Mesenchymal stem cell (in vitro differentiated cells and primary cell): ENCODE measurements around the gene TNPO3.

Source experiments
- DNase-seq: peaks from one replicate; pipeline ENCODE4 v3.0.0-alpha.2; 2013
- H2AFZ ChIP-seq: one replicate; pipeline ENCODE4 v1.6.1; 2013; ENCODE audit warnings: low read depth, mild to moderate bottlenecking, control low read depth, inconsistent platforms, low read length, moderate library complexity
- H2AK5ac ChIP-seq: 2 replicates; pipeline ENCODE4 v1.6.1; 2013; ENCODE audit warnings: low read length, moderate library complexity, mild to moderate bottlenecking, inconsistent platforms; ENCODE audit not compliant: severe bottlenecking
- H2BK120ac ChIP-seq: one replicate; pipeline ENCODE4 v1.6.1; 2013; ENCODE audit warnings: low read depth, mild to moderate bottlenecking, inconsistent platforms, low read length, moderate library complexity
- H2BK12ac ChIP-seq, 2 experiments: one replicate each; pipeline ENCODE4 v1.6.1; 2013; ENCODE audit warnings: inconsistent platforms in 2 of 2, low read length in 2 of 2, mild to moderate bottlenecking in 2 of 2, moderate library complexity in 2 of 2, control low read depth in 1 of 2
- H2BK15ac ChIP-seq: one replicate; pipeline ENCODE4 v1.6.1; 2013; ENCODE audit warnings: mild to moderate bottlenecking, low read depth, inconsistent platforms; ENCODE audit not compliant: poor library complexity, severe bottlenecking
- H2BK5ac ChIP-seq: 2 replicates; pipeline ENCODE4 v1.6.1; 2013; ENCODE audit warnings: low read depth, mild to moderate bottlenecking, low read length, control low read depth, inconsistent platforms; ENCODE audit not compliant: poor library complexity, severe bottlenecking
- H3K14ac ChIP-seq, 2 experiments: one replicate each; pipeline ENCODE4 v1.6.1; 2013; ENCODE audit warnings: inconsistent platforms in 2 of 2, low read length in 2 of 2, control low read depth in 1 of 2, mild to moderate bottlenecking in 1 of 2, moderate library complexity in 1 of 2
- H3K18ac ChIP-seq, 2 experiments: one replicate each; pipeline ENCODE4 v1.6.1; 2013; ENCODE audit warnings: inconsistent platforms in 2 of 2, low read length in 2 of 2, control low read depth in 1 of 2, low read depth in 1 of 2, mild to moderate bottlenecking in 1 of 2
- H3K23ac ChIP-seq, 2 experiments: one replicate each; pipeline ENCODE4 v1.6.1; 2013; ENCODE audit warnings: inconsistent platforms in 2 of 2, low read length in 2 of 2, mild to moderate bottlenecking in 2 of 2, moderate library complexity in 2 of 2, control low read depth in 1 of 2
- H3K27ac ChIP-seq: 2 replicates; pipeline ENCODE4 v1.5.1; 2013; ENCODE audit warnings: mild to moderate bottlenecking, moderate library complexity, low read length, control low read depth, inconsistent platforms; ENCODE audit not compliant: poor library complexity, severe bottlenecking
- H3K27me3 ChIP-seq, 2 experiments: 2 replicates each; pipeline versions ENCODE4 v1.6.1 to v1.7.0; 2013; ENCODE audit warnings: low read length in 2 of 2, mild to moderate bottlenecking in 2 of 2, moderate library complexity in 2 of 2, control low read depth in 1 of 2, inconsistent platforms in 1 of 2; ENCODE audit not compliant: control insufficient read depth in 1 of 2, insufficient read depth in 1 of 2
- H3K36me3 ChIP-seq, 2 experiments: 2 replicates each; pipeline versions ENCODE4 v1.6.1 to v1.7.0; 2013; ENCODE audit warnings: low read length in 2 of 2, control low read depth in 1 of 2, inconsistent platforms in 1 of 2, low read depth in 1 of 2, mild to moderate bottlenecking in 1 of 2; ENCODE audit not compliant: insufficient read depth in 2 of 2, control insufficient read depth in 1 of 2
- H3K4ac ChIP-seq, 2 experiments: one replicate each; pipeline ENCODE4 v1.6.1; 2013; ENCODE audit warnings: inconsistent platforms in 2 of 2, low read length in 2 of 2, mild to moderate bottlenecking in 2 of 2, moderate library complexity in 2 of 2, control low read depth in 1 of 2, low read depth in 1 of 2
- H3K4me1 ChIP-seq: 2 replicates; pipeline ENCODE4 v1.6.1; 2013; ENCODE audit warnings: low read depth, low read length, control low read depth; ENCODE audit not compliant: control insufficient read depth, insufficient read depth
- H3K4me2 ChIP-seq: 2 replicates; pipeline ENCODE4 v1.6.1; 2013; ENCODE audit warnings: low read length, mild to moderate bottlenecking, inconsistent platforms; ENCODE audit not compliant: poor library complexity, severe bottlenecking
- H3K4me3 ChIP-seq, 2 experiments: 2 replicates each; pipeline versions ENCODE4 v1.5.1 to v1.7.0; 2013; ENCODE audit warnings: low read length in 2 of 2, mild to moderate bottlenecking in 2 of 2, control low read depth in 1 of 2, low read depth in 1 of 2; ENCODE audit not compliant: insufficient read depth in 1 of 2
- H3K79me1 ChIP-seq: replicated peaks from 2 replicates; pipeline ENCODE4 v1.6.1; 2013; ENCODE audit warnings: mild to moderate bottlenecking, control low read depth, low read length, inconsistent platforms; ENCODE audit not compliant: poor library complexity, severe bottlenecking
- H3K9ac ChIP-seq: 2 replicates; pipeline ENCODE4 v1.7.0; 2013; ENCODE audit warnings: mild to moderate bottlenecking, low read length, moderate library complexity
- H3K9me3 ChIP-seq: 2 replicates; pipeline ENCODE4 v1.7.0; 2013; ENCODE audit warnings: mild to moderate bottlenecking, low read length; ENCODE audit not compliant: control insufficient read depth
- H4K8ac ChIP-seq: one replicate; pipeline ENCODE4 v1.6.1; 2013; ENCODE audit warnings: inconsistent platforms, mild to moderate bottlenecking, low read length, moderate library complexity
- H4K91ac ChIP-seq: one replicate; pipeline ENCODE4 v1.6.1; 2013; ENCODE audit warnings: mild to moderate bottlenecking, low read length, inconsistent platforms
- whole genome bisulfite sequencing: methylation state at CpG from one replicate; pipeline ENCODE4 v1.1.7; 2013; ENCODE audit warnings: mixed read lengths; 5-methylcytosine and 5-hydroxymethylcytosine counted together

The TNPO3 gene

DNA sequence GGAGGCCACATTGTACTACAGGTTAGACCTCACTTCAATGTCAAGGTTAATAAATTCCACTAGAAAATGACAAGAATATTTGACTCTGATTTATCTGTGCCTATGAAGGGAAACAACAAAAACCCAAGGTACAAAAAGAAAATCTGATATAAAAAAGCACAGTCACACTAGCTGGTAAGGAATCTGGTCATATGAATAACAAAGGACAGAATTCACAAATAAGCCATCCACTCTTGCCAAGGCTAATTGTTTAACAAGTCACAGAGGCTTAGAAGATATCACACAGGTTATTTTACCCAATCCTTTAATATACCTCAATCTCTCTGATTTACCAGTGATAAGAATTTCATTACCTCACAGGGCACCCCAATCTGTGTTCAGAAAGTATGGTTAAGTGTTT, 69.3 kb downstream of the TNPO3 start:
- H3K18ac ChIP-seq, result no peak overlapping the region
- no peak overlapping the region for H4K8ac ChIP-seq
- H3K4me2 ChIP-seq, result no peak overlapping the region
- no peak overlapping the region for H3K4ac ChIP-seq
- H2BK12ac ChIP-seq, result no peak overlapping the region
- H4K91ac ChIP-seq, result no peak overlapping the region
- H3K9me3 ChIP-seq, result no peaks in the 10 kb centered on the region
- peaks cover 9% of the 10 kb centered on the region for H3K79me1 ChIP-seq
- H3K27ac ChIP-seq, result no peak overlapping the region
- no peak overlapping the region for H2BK15ac ChIP-seq
- no peak overlapping the region for H3K9ac ChIP-seq
- no peaks in the 10 kb centered on the region for H3K4me1 ChIP-seq
- no peaks in the 10 kb centered on the region for H3K27me3 ChIP-seq
- H3K14ac ChIP-seq, result no peak overlapping the region
- H3K36me3 ChIP-seq, result peaks cover 13 to 96% of the 10 kb centered on the region in 2 experiments
- H2BK5ac ChIP-seq, result no peak overlapping the region
- H2AK5ac ChIP-seq, result no peak overlapping the region
- DNase-seq, result no peak
- H3K4me3 ChIP-seq, result no peak overlapping the region
- H2BK120ac ChIP-seq, result no peak overlapping the region
- no peak overlapping the region for H3K23ac ChIP-seq
- no peak overlapping the region for H2AFZ ChIP-seq

DNA sequence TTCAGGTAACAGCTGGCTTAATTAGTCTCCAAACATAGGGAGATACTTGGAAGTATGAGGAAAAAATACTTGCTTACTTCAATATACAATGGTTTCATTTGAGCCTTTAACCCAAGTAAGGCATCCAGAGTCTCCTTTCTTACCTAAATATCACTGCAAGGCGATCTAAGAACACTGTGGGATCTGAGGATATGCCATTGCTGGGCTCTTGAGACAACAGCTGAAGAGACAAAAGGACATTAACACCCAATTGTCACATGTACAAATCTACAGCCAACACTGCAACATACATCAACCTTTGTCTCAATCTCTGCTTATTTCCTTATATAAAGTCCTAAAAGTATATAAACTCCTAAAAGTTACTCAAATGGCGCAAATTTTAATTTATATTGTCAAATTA, 72.8 kb downstream of the TNPO3 start:
- Histone ChIP-seq H4K8ac (no peak overlapping the region), H3K4me1 (no peaks in the 10 kb centered on the region), H3K27me3 (no peaks in the 10 kb centered on the region), H2AFZ (no peak overlapping the region), H3K23ac (no peak overlapping the region), H2BK12ac (no peak overlapping the region), H3K14ac (no peak overlapping the region), H3K79me1 (peaks cover 13% of the 10 kb centered on the region), H3K9ac (no peak overlapping the region), H2AK5ac (no peak overlapping the region), H4K91ac (no peak overlapping the region), H3K27ac (no peak overlapping the region), H3K9me3 (no peaks in the 10 kb centered on the region), H2BK5ac (no peak overlapping the region), H3K4me2 (no peak overlapping the region), H3K18ac (no peak overlapping the region), H2BK15ac (no peak overlapping the region), H3K36me3 (peaks cover 23 to 92% of the 10 kb centered on the region in 2 experiments), H3K4ac (no peak overlapping the region), H2BK120ac (no peak overlapping the region), H3K4me3 (no peak overlapping the region)
- no peak for DNase-seq
- 97% methylated on average over 1 of the region's 2 CpGs for WGBS

DNA sequence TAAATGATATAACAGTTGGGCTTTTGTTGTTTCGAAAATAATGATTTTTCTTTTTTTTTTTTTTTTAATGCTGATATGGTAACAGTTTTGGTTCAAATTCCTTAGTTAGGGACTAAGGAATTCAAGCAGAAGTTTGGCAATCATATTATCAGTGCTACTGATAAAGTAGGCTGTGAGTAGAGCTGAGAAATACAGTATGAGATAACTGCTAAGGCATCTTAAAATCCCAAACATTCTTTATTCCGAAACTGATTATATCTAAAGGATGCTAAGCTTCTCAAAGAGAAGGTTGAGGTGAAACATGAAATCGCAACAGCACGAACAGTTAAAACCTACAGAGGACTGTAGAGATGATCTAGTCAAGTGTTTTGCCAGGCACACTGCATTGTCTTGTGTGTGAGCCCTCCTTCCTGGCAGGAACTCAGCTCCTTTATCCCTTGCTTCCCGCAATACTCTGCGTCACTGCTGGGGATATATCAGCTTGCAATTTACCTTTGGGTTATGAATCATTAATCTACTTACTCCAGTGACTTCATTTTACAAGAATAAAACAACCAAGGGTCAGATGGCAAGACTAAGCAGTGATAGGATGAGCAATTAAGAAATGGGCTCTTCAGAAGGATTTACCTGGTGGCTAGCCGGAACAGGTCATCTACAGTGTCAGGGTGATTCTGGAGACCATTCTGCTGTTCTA, 80.5 kb downstream of the TNPO3 start:
- Histone ChIP-seq H2BK15ac (no peak overlapping the region), H4K91ac (no peak overlapping the region), H3K18ac (no peak overlapping the region), H2AFZ (no peak overlapping the region), H3K9me3 (no peaks in the 10 kb centered on the region), H3K4ac (no peak overlapping the region), H3K4me2 (no peak overlapping the region), H2BK5ac (no peak overlapping the region), H4K8ac (no peak overlapping the region), H2BK12ac (no peak overlapping the region), H3K27me3 (no peaks in the 10 kb centered on the region), H3K79me1 (peaks cover 17% of the 10 kb centered on the region), H2BK120ac (no peak overlapping the region), H3K14ac (no peak overlapping the region), H3K36me3 (peaks cover 24 to 90% of the 10 kb centered on the region in 2 experiments), H3K9ac (no peak overlapping the region), H3K27ac (peak overlapping the region; percentile 60), H3K23ac (no peak overlapping the region), H3K4me1 (peaks cover 3% of the 10 kb centered on the region), H3K4me3 (no peak overlapping the region), H2AK5ac (no peak overlapping the region)
- DNase-seq, result no peak
- WGBS, result 93% methylated on average over 7 of the region's 7 CpGs

DNA sequence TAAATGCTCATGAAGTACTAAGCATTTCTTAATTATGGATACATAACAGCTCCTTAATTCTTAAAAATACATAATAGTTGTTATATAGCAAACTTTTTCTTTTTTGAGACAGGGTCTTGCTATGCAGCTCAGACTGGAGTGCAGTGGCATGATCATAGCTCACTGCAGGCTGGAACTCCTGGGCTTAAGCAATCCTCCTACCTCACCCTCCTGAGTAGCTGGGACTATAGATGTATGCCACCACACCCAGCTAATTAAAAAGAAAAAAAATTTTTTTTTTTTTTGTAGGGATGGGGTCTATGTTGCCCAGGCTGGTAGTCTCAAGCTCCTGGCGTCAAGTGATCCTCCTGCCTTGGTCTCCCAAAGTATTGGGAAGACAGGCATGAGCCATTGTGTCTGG, 86.3 kb downstream of the TNPO3 start:
- H3K36me3 ChIP-seq, result peaks cover 25 to 87% of the 10 kb centered on the region in 2 experiments
- H3K4me2 ChIP-seq, result no peak overlapping the region
- no peak overlapping the region for H4K8ac ChIP-seq
- peaks cover 13% of the 10 kb centered on the region for H3K79me1 ChIP-seq
- no peak overlapping the region for H3K18ac ChIP-seq
- no peak overlapping the region for H2BK15ac ChIP-seq
- H2BK12ac ChIP-seq, result no peak overlapping the region
- no peak overlapping the region for H2AK5ac ChIP-seq
- no peak overlapping the region for H2BK5ac ChIP-seq
- no peak overlapping the region for H3K27ac ChIP-seq
- no peak overlapping the region for H4K91ac ChIP-seq
- no peak overlapping the region for H2BK120ac ChIP-seq
- no peaks in the 10 kb centered on the region for H3K9me3 ChIP-seq
- DNase-seq, result no peak
- H3K4me1 ChIP-seq, result no peaks in the 10 kb centered on the region
- no peak overlapping the region for H3K4me3 ChIP-seq
- no peak overlapping the region for H3K4ac ChIP-seq
- no peaks in the 10 kb centered on the region for H3K27me3 ChIP-seq
- H2AFZ ChIP-seq, result no peak overlapping the region
- no peak overlapping the region for H3K9ac ChIP-seq
- no peak overlapping the region for H3K14ac ChIP-seq
- H3K23ac ChIP-seq, result no peak overlapping the region
- 93% methylated on average over 1 of the region's 1 CpG for WGBS
